ENCODE data around the gene ANGPTL7.

ANGPTL7 gene

DNA sequence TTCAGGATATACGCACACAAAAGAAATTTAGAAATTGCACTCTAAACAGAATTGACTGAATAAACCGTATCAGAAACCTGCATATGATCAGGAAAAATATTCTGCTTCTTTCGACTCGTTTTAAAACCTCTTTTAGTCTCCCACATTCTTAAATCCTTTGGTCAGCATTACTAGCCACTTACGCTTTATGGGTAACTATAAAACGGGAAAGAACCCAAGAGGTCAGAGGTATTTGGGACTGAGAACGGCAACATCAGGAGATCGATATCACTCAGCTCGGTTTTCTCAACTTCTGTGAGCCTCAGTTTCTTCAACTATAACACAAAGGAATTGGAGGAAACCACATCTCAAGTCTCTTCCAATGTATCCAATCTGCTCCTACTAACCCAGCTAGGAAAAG lies 36.4 kb upstream of the ANGPTL7 start:
- Mint-ChIP-seq H3K9me3 (no peaks in the 10 kb centered on the region), H3K36me3 (ENCODE audit: low read depth) (peaks cover 56% of the 10 kb centered on the region), H3K27me3 (ENCODE audit: low read depth) (no peaks in the 10 kb centered on the region), H3K27ac (peak overlapping the region; percentile 93 to 97 (median 96)), H3K4me1 (peaks cover 61% of the 10 kb centered on the region), H3K4me3 (no peak overlapping the region)
- TF ChIP-seq, protein P1, sequence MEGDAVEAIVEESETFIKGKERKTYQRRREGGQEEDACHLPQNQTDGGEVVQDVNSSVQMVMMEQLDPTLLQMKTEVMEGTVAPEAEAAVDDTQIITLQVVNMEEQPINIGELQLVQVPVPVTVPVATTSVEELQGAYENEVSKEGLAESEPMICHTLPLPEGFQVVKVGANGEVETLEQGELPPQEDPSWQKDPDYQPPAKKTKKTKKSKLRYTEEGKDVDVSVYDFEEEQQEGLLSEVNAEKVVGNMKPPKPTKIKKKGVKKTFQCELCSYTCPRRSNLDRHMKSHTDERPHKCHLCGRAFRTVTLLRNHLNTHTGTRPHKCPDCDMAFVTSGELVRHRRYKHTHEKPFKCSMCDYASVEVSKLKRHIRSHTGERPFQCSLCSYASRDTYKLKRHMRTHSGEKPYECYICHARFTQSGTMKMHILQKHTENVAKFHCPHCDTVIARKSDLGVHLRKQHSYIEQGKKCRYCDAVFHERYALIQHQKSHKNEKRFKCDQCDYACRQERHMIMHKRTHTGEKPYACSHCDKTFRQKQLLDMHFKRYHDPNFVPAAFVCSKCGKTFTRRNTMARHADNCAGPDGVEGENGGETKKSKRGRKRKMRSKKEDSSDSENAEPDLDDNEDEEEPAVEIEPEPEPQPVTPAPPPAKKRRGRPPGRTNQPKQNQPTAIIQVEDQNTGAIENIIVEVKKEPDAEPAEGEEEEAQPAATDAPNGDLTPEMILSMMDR (IDR thresholded peaks at IDR 0.05; ENCODE audit: unreplicated experiment in 3 of 3) = no peak

DNA sequence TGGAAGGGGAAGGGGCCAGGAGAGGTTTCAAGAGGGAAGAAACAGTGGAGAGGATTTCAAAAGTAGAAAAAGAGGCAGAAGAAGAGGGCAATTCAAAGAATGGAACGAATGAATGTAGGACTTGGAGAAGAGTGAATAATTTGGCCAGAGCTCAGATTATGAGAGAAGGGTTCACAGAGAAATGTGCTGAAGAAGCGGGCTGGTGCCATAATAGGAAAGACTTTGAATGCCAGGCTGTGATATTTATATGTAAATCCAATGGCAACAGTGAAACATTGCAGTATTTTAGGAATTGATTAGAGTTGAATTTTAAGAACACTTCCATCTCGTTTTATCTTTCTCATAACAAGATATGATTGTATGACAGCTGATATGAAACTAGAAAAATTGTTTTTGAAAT lies 36.0 kb upstream of the ANGPTL7 start:
- TF ChIP-seq, protein P1 (IDR thresholded peaks at IDR 0.05; ENCODE audit: unreplicated experiment in 3 of 3) = no peak
- H3K36me3 Mint-ChIP-seq (ENCODE audit: low read depth) = peaks cover 56% of the 10 kb centered on the region
- no peaks in the 10 kb centered on the region for H3K27me3 Mint-ChIP-seq (ENCODE audit: low read depth)
- no peak overlapping the region for H3K4me3 Mint-ChIP-seq
- no peaks in the 10 kb centered on the region for H3K9me3 Mint-ChIP-seq
- H3K4me1 Mint-ChIP-seq = peaks cover 61% of the 10 kb centered on the region
- peak overlapping the region; percentile 93 to 97 (median 96) for H3K27ac Mint-ChIP-seq

DNA sequence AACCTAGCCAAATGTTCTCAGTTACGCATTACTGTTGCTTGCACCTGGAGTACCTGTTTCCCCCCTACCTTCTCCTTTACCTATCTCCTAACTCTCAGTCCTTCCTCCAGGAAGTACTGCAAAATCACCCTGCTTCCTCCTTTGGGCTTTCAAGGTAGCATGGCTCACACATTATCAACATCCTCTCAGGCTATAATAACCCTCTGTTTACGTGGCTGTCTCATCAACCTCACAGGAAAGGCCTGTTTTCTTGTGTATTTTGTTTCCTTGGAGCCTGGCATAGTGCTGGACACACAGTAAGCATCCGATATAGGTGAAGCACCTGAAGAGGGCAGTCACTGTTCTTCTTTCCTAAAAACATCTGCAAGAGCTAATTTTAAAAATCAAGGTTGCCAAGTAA lies 32.7 kb upstream of the ANGPTL7 start:
- H3K9me3 Mint-ChIP-seq = peaks cover under 1% of the 10 kb centered on the region
- H3K36me3 Mint-ChIP-seq (ENCODE audit: low read depth) = peaks cover 56% of the 10 kb centered on the region
- H3K27ac Mint-ChIP-seq = peak overlapping the region; percentile 94 to 98 (median 94)

DNA sequence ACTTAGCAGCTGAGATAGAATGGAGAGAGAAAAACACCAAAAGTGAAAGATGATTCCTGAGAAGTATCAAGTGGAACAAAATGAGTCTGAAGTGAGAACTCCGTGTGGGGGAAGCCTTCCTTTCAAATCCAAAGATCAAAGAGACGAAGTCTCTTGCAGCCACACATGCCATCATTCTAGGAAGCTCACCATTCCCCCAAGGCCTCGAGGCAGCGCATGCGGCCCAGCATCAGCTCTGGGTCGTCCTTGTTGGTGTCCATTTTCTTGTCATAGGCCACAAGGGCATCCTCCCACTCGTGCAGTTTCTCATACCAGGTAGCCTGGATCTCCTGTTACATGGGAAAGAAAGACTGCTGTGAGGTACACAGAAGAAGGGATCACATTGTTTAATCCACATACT lies 32.2 kb upstream of the ANGPTL7 start:
- TF ChIP-seq, protein P1 (IDR thresholded peaks at IDR 0.05; ENCODE audit: unreplicated experiment in 3 of 3) = no peak
- H3K36me3 Mint-ChIP-seq (ENCODE audit: low read depth) = peaks cover 59% of the 10 kb centered on the region
- H3K27ac Mint-ChIP-seq = peak overlapping the region; percentile 94 to 98 (median 94)
- H3K9me3 Mint-ChIP-seq = peaks cover 6% of the 10 kb centered on the region
- H3K4me1 Mint-ChIP-seq = peaks cover 45% of the 10 kb centered on the region
- no peaks in the 10 kb centered on the region for H3K27me3 Mint-ChIP-seq (ENCODE audit: low read depth)
- H3K4me3 Mint-ChIP-seq = no peak overlapping the region

More for the DNA sequence above, 32.7 kb upstream of the ANGPTL7 start:
- Mint-ChIP-seq H3K4me1 (peaks cover 50% of the 10 kb centered on the region), H3K27me3 (ENCODE audit: low read depth) (no peaks in the 10 kb centered on the region), H3K4me3 (no peak overlapping the region)
- TF ChIP-seq, protein P1 (IDR thresholded peaks at IDR 0.05; ENCODE audit: unreplicated experiment in 3 of 3) = no peak

DNA sequence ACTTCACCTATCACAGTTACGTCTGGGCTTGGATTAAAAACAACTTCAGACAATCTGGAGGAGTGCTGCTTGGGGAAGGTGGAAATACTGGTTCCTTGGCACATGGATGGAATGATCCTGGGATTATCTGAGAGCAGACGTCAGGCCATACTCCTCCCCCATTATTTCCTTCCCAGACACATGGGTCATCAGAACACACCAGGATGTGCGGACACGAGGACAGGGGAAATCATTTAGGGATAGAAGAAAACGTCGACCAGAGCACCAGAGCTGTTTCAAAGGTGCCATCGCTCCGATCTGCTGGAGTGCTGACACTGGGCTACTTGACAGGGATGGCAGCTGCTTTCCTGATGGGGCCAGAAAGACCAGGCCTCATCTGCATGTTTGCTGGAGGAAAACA lies 31.8 kb upstream of the ANGPTL7 start:
- peak overlapping the region in 1 of 3 experiments; percentile 45 for H3K4me3 Mint-ChIP-seq
- H3K9me3 Mint-ChIP-seq = peaks cover 10% of the 10 kb centered on the region
- TF ChIP-seq, protein P1 (IDR thresholded peaks at IDR 0.05; ENCODE audit: unreplicated experiment in 3 of 3) = no peak
- H3K36me3 Mint-ChIP-seq (ENCODE audit: low read depth) = peaks cover 59% of the 10 kb centered on the region
- H3K27me3 Mint-ChIP-seq (ENCODE audit: low read depth) = no peaks in the 10 kb centered on the region
- H3K4me1 Mint-ChIP-seq = peaks cover 41% of the 10 kb centered on the region
- H3K27ac Mint-ChIP-seq = peak overlapping the region; percentile 94 to 98 (median 94)

DNA sequence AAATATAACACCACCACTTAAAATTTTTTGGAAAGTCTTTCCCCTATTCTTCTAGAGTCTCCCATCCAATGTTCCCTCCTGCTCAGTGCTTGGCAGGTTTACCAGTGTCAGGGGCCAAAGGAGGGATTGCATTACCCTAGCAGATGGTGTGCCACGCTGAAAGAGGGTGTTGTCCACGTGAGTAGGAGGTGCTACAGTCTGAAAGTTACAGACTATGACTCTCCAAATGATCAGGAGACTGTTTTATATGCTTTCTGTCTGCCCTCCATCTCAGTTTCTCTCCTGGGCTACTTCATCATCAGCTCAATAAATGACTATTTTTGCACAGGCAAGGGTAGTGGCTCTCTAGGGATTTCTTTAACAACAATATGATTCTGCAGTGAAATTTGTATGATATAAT lies 31.3 kb upstream of the ANGPTL7 start:
- Mint-ChIP-seq H3K27me3 (ENCODE audit: low read depth) (no peaks in the 10 kb centered on the region), H3K36me3 (ENCODE audit: low read depth) (peaks cover 60% of the 10 kb centered on the region), H3K4me1 (peaks cover 36% of the 10 kb centered on the region), H3K9me3 (peaks cover 10% of the 10 kb centered on the region), H3K27ac (peak overlapping the region; percentile 94 to 98 (median 94)), H3K4me3 (no peak overlapping the region)
- TF ChIP-seq, protein P1 (IDR thresholded peaks at IDR 0.05; ENCODE audit: unreplicated experiment in 3 of 3) = no peak
